Type B pancreatic cell (in vitro differentiated cells): Measurements from ENCODE around the gene DTD2. TPM values are rescaled to one million over a fixed set of nuclear protein-coding genes. Genes with fewer than 3 reads are reported as not detected.
"Not testable (repeated sequence)": the region's sequence is repeated elsewhere in the genome, so short reads cannot be mapped to it uniquely, and the experiment has no call there.

Source experiments
- DNase-seq: peaks from one replicate; pipeline ENCODE4 v3.0.0; 2021; ENCODE audit warnings: mixed read lengths; ENCODE audit not compliant: unreplicated experiment; ENCODE audit errors: extremely low spot score
- H3K27ac Mint-ChIP-seq: 2 replicates; pipeline ENCODE4 v1.8.0; 2021; ENCODE audit warnings: mild to moderate bottlenecking, mixed read lengths
- H3K27me3 Mint-ChIP-seq: 2 replicates; pipeline ENCODE4 v1.8.0; 2021; ENCODE audit warnings: mixed read lengths
- H3K36me3 Mint-ChIP-seq: 2 replicates; pipeline ENCODE4 v1.8.0; 2021; ENCODE audit warnings: mixed read lengths
- H3K4me1 Mint-ChIP-seq: one replicate; pipeline ENCODE4 v1.8.0; 2021; ENCODE audit warnings: mixed read lengths; ENCODE audit not compliant: unreplicated experiment
- H3K4me3 Mint-ChIP-seq: 2 replicates; pipeline ENCODE4 v1.8.0; 2021; ENCODE audit warnings: mild to moderate bottlenecking, mixed read lengths
- H3K9me3 Mint-ChIP-seq: 2 replicates; pipeline ENCODE4 v1.8.0; 2021; ENCODE audit warnings: mixed read lengths
- total RNA-seq: library from RNA; stranded (reverse); gene quantifications from 2 replicates; pipeline ENCODE4 v1.2.1, GENCODE V29; 2021; ENCODE audit warnings: low replicate concordance
- TF ChIP-seq, protein P1 (sequence below): fragments of 200-600 bp; sonication (generic); conservative IDR thresholded peaks from 2 replicates; pipeline ENCODE4 v1.5.0; 2021; ENCODE audit warnings: antibody characterized with exemption, mild to moderate bottlenecking

The DTD2 gene
- total RNA-seq, 1 donor from 2014 or later: 26.5 TPM

DNA sequence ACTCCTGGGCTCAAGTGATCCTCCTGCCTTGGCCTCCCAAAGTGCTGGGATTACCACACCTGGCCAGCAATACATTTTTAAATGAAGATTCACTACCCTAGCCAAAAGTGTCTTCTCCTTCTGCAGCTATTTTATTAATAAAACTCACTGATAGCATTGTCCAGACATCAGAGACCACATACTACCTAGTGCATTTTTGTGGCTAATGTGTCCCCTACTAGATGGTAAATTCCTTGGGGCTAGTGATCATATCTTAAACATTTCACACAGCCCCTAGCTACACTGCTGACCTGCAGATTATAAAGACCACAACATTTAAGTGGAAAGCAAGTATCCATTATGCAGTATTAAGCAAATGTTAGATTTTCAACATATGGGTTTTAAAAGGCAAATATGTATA lies 17.0 kb downstream of the DTD2 start:
- Mint-ChIP-seq H3K9me3 (peaks cover 10% of the 10 kb centered on the region), H3K27ac (no peak overlapping the region), H3K4me1 (no peaks in the 10 kb centered on the region), H3K4me3 (no peak overlapping the region), H3K27me3 (no peaks in the 10 kb centered on the region), H3K36me3 (peaks cover 19% of the 10 kb centered on the region)
- DNase-seq: no peak
- TF ChIP-seq, protein P1, sequence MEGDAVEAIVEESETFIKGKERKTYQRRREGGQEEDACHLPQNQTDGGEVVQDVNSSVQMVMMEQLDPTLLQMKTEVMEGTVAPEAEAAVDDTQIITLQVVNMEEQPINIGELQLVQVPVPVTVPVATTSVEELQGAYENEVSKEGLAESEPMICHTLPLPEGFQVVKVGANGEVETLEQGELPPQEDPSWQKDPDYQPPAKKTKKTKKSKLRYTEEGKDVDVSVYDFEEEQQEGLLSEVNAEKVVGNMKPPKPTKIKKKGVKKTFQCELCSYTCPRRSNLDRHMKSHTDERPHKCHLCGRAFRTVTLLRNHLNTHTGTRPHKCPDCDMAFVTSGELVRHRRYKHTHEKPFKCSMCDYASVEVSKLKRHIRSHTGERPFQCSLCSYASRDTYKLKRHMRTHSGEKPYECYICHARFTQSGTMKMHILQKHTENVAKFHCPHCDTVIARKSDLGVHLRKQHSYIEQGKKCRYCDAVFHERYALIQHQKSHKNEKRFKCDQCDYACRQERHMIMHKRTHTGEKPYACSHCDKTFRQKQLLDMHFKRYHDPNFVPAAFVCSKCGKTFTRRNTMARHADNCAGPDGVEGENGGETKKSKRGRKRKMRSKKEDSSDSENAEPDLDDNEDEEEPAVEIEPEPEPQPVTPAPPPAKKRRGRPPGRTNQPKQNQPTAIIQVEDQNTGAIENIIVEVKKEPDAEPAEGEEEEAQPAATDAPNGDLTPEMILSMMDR: no peak

DNA sequence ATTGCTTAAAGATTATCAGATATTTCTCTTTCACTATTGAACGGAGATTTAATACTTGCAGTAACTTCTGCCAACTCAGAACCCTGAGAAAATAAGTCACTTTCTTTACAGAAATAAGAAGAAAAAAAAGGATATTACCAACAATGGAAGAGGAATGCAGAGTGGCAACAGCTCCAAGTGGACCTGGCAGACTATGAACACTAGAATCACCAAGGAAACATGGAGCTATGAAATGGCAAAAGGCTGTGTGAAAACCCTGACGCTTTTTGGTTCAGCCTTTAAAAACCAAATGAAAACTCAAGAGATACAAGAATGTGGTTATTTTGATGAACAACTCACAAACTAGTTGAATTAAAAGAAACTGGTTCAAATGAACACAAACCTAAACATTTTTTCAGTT lies 17.7 kb downstream of the DTD2 start:
- Mint-ChIP-seq H3K27ac (no peak overlapping the region), H3K9me3 (peaks cover 10% of the 10 kb centered on the region), H3K36me3 (peaks cover 19% of the 10 kb centered on the region), H3K4me1 (no peaks in the 10 kb centered on the region), H3K27me3 (no peaks in the 10 kb centered on the region), H3K4me3 (no peak overlapping the region)
- TF ChIP-seq, protein P1: no peak
- no peak for DNase-seq

- H3K9me3 Mint-ChIP-seq: peaks cover 13% of the 10 kb centered on the region
- not testable (repeated sequence) for DNase-seq, H3K27ac Mint-ChIP-seq, H3K4me1 Mint-ChIP-seq, H3K4me3 Mint-ChIP-seq, H3K27me3 Mint-ChIP-seq
- H3K36me3 Mint-ChIP-seq: peaks cover 18% of the 10 kb centered on the region
Observed at GRCh38 chr14:31437045-31437691, 20.1 kb downstream of the DTD2 start.

DNA sequence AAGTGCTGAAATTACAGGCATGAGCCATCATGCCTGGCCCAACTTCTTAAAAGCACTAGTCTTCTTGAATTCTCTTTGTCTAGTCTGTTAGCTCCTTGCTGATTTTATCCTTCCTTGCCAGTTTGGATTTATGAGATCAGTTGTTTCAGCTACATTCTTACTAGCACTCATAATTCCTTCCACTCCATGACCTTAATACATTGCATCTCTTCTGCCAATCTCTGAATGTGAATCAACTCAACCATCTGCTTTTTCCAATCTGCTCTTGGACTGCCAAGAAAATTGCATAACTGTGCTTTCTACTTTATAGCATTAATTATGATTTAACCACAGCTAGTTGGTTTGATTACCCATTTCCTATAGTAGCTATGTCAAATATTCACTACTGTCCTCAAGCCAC lies 22.0 kb downstream of the DTD2 start:
- no peaks in the 10 kb centered on the region for H3K27me3 Mint-ChIP-seq
- DNase-seq: no peak
- no peaks in the 10 kb centered on the region for H3K4me1 Mint-ChIP-seq
- peaks cover 15% of the 10 kb centered on the region for H3K9me3 Mint-ChIP-seq
- H3K27ac Mint-ChIP-seq: no peak overlapping the region
- TF ChIP-seq, protein P1: no peak
- no peak overlapping the region for H3K4me3 Mint-ChIP-seq
- H3K36me3 Mint-ChIP-seq: peaks cover 21% of the 10 kb centered on the region

DNA sequence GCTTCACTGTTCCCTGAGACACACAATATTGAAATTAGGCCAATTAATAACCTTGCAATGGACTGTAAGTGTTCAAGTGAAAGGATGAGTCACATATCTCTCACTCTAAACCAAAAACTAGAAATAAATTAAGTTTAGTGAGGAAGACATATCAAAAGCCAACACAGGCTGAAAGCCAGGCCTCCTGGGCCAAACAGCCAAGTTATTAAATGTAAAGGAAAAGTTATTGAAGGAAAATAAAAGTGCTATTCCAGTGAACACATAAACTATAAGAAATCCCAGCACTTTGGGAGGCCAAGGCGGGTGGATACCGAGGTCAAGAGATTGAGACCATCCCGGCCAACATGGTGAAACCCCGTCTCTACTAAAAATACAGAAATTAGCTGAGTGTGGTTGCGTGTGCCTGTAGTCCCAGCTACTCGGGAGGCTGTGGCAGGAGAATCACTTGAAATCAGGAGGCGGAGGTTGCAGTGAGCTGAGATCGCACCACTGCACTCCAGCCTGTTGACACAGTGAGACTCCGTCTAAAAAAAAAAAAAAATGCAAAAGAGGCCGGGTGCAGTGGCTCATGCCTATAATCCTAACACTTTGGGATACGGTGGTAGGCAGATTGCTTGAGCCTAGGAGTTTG lies 26.6 kb downstream of the DTD2 start:
- peaks cover 5% of the 10 kb centered on the region for H3K9me3 Mint-ChIP-seq
- H3K4me1 Mint-ChIP-seq: no peaks in the 10 kb centered on the region
- DNase-seq: no peak
- no peak overlapping the region for H3K27ac Mint-ChIP-seq
- peaks cover 8% of the 10 kb centered on the region for H3K36me3 Mint-ChIP-seq
- TF ChIP-seq, protein P1: no peak
- no peak overlapping the region for H3K4me3 Mint-ChIP-seq
- H3K27me3 Mint-ChIP-seq: no peaks in the 10 kb centered on the region

- DNase-seq: no peak
- Mint-ChIP-seq H3K27me3 (no peaks in the 10 kb centered on the region), H3K36me3 (peaks cover 8% of the 10 kb centered on the region), H3K4me1 (no peaks in the 10 kb centered on the region), H3K9me3 (peaks cover 5% of the 10 kb centered on the region), H3K4me3 (no peak overlapping the region), H3K27ac (no peak overlapping the region)
- TF ChIP-seq, protein P1: no peak
Observed at GRCh38 chr14:31429791-31430190, 27.5 kb downstream of the DTD2 start.
